ENCODE measurements around the gene KCNQ1.
A peak's percentile ranks its signal among the peaks of the same experiment; 100 is the strongest.

Gene KCNQ1

DNA sequence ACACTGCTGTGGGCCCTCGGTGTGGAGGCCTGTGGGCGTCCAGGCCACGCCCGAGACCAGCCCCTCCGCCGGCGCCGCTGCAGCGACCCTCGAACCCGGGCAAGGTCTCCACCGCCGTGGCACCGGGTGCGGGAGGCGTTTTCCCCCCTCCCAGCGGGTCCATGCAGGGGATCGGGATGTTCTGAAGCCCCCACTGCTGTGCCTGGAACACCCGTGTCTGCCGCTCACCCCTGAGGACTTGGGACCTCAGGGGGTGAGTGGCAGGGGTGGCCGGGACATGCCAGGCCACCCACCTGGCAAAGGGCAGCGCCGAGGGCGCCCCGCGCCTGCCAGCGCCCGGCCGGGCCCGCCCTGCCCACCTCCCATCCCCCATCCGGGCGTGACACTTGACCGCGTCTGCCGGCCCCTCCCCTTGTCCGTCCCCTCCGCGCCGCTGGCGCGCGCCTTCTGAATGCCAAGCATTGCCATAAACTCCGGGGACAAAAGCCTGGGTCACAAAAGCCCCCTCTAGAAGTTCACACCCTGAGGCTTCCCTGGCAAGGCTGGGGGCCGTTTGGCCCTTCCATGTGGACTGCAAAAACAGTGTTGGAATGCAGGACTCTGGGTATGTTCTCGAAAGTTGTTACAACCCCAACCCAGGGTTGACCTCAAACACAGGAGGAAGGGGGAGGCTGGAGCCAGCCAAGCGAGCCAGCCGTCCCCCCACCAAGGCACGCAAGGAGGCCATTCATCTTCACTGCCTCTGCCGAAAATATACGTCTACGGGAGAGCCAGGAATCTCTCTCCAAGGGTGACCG lies 255.8 kb downstream of the KCNQ1 start:
- TF ChIP-seq Cebpa-rat (IDR thresholded peaks at IDR 0.05) = no peak
- Histone ChIP-seq H3K4me2 (peak overlapping the region; percentile 84 to 97 (median 87)), H3K4me3 (peak overlapping the region; percentile 65 to 80 (median 76)), H3K36me3 (0 out of 22 replicates have a peak, but pooled peaks cover 0 to 7% (median 0%) of the 10 kb centered on the region in 11 experiments), H3K9ac (peak overlapping the region; percentile 82 to 90 (median 86)), H3K27me3 (peaks cover 0 to 11% (median 0%) of the 10 kb centered on the region in 11 experiments; a peak in 1 of 22 replicates), H3K4me1 (peaks cover 56 to 82% (median 75%) of the 10 kb centered on the region in 10 experiments), H3K9me3 (replicated peaks in 1 of 11) (peaks cover 13 to 24% (median 20%) of the 10 kb centered on the region in 11 experiments; a peak in 21 of 22 replicates), H3K27ac (peak overlapping the region; percentile 78 to 94 (median 90)), H4K20me1 (peaks cover 9 to 41% (median 38%) of the 10 kb centered on the region in 11 experiments; a peak in 19 of 22 replicates)

DNA sequence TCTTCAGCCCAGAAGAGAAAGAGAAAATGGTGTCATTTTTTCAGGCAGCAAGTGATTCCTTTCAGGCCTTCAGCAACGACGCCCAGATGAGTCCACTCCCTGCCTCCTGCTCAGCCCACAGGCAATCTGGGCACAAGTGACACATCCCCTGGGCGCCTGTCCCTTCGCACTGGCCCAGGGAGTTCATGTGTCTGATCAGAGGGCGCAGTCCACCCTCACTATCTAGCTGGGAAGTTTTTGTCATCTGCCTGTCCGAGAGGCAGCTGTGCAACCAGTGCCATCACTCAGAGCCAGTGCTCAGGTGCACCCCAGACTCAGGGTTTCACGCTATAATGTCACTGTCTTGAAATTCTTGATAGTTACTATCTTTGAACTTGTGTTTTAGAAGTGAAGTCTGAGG lies 256.4 kb downstream of the KCNQ1 start:
- H3K9me3 ChIP-seq (replicated peaks in 1 of 11) = peaks cover 18 to 29% (median 24%) of the 10 kb centered on the region in 11 experiments
- peaks cover 0 to 11% (median 0%) of the 10 kb centered on the region in 11 experiments; a peak in 1 of 22 replicates for H3K27me3 ChIP-seq
- H4K20me1 ChIP-seq = peaks cover 9 to 35% (median 32%) of the 10 kb centered on the region in 11 experiments; a peak in 19 of 22 replicates
- peak overlapping the region in 6 of 10 experiments; percentile 72 to 80 (median 76); a peak in 6 of 20 replicates for H3K4me3 ChIP-seq
- H3K4me2 ChIP-seq = peak overlapping the region; percentile 84 to 97 (median 87)
- no peak for TF ChIP-seq Cebpa-rat (IDR thresholded peaks at IDR 0.05)
- 0 out of 22 replicates have a peak, but pooled peaks cover 0 to 7% (median 0%) of the 10 kb centered on the region in 11 experiments for H3K36me3 ChIP-seq
- peak overlapping the region in 10 of 11 experiments; percentile 78 to 94 (median 90); a peak in 19 of 22 replicates for H3K27ac ChIP-seq
- peaks cover 50 to 78% (median 70%) of the 10 kb centered on the region in 10 experiments for H3K4me1 ChIP-seq
- H3K9ac ChIP-seq = peak overlapping the region in 10 of 11 experiments; percentile 82 to 90 (median 87); a peak in 18 of 22 replicates

DNA sequence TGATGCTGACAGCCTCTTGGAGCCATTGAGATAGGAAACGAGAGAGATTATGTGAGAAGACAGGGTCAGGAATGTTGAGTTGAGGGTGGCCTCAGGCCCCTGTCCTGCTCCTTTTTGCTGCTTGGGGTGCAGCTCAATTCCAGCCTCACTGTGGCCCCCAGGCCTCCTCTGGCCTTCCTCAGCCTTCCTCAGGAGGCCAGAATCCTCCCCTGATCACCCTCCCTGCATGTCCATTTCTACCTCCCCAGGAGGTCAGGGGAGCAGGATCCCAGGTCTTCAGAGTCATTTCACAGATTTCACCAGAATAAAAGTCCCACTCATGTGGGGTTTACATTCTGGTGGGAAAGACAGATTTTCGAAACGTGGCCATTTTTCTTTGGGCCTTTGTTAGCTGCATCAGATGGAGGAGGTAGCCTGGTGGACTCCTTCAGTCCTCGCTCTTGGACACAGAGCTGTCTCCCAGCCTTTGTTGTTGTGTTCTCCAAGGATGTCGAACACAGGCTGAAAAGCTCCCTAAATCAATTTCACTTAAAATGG lies 257.2 kb downstream of the KCNQ1 start:
- H3K9me3 ChIP-seq (replicated peaks in 1 of 11) = peaks cover 20 to 33% (median 25%) of the 10 kb centered on the region in 11 experiments
- H3K4me1 ChIP-seq = peaks cover 43 to 70% (median 64%) of the 10 kb centered on the region in 10 experiments
- peak overlapping the region in 2 of 11 experiments; percentile 88 to 90; a peak in 6 of 22 replicates for H3K27ac ChIP-seq
- H4K20me1 ChIP-seq = peaks cover 9 to 27% (median 26%) of the 10 kb centered on the region in 11 experiments; a peak in 19 of 22 replicates
- TF ChIP-seq Cebpa-rat (IDR thresholded peaks at IDR 0.05) = no peak
- H3K4me3 ChIP-seq = no peak overlapping the region; a peak in 1 of 20 replicates
- H3K27me3 ChIP-seq = peaks cover 0 to 11% (median 0%) of the 10 kb centered on the region in 11 experiments; a peak in 1 of 22 replicates
- peak overlapping the region in 3 of 11 experiments; percentile 4 to 88 (median 82); a peak in 1 of 22 replicates for H3K9ac ChIP-seq
- H3K36me3 ChIP-seq = 0 out of 22 replicates have a peak, but pooled peaks cover 0 to 7% (median 0%) of the 10 kb centered on the region in 11 experiments
- H3K4me2 ChIP-seq = peak overlapping the region in 9 of 11 experiments; percentile 85 to 97 (median 90); a peak in 18 of 22 replicates

DNA sequence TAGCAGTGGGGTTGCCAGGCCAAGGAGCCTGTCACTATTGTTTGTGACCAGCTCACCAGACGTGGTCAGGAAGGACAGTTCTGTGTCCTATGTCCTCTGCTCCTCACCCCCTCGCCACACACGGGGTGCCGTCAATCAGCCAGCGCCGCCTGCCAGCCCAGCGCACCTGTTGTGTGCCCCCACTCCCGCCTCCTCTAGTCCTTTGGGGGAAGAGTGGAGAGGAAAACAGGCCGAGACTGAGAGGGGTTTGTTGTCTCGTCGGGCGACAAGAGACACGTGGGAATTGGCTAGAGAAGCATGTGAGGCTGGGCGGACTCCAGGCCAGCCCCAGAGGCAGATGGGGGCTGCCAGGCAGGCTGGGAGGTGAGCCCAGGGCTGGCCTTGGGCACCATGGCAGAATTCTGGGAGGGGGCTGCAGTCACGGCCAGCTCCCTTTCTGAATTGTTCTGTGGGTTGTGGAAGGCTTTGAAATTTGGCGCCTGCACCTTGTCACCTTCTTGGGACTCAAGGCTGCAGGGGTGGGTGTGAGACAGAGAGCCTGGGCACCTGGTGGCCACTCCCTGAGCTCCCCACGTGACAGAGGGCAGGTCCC lies 258.1 kb downstream of the KCNQ1 start:
- Histone ChIP-seq H3K27ac (peak overlapping the region in 7 of 11 experiments; percentile 38 to 90 (median 56); a peak in 15 of 22 replicates), H3K9ac (peak overlapping the region in 7 of 11 experiments; percentile 8 to 61 (median 56); a peak in 10 of 22 replicates), H3K4me1 (peaks cover 35 to 61% (median 57%) of the 10 kb centered on the region in 10 experiments), H3K36me3 (0 out of 22 replicates have a peak, but pooled peaks cover 0 to 7% (median 0%) of the 10 kb centered on the region in 11 experiments), H4K20me1 (peaks cover 1 to 18% (median 17%) of the 10 kb centered on the region in 11 experiments; a peak in 19 of 22 replicates), H3K4me2 (peak overlapping the region; percentile 77 to 97 (median 87)), H3K9me3 (replicated peaks in 1 of 11) (peaks cover 20 to 33% (median 25%) of the 10 kb centered on the region in 11 experiments), H3K4me3 (peak overlapping the region in 2 of 10 experiments; percentile 12 to 29; a peak in 2 of 20 replicates), H3K27me3 (peaks cover 0 to 11% (median 0%) of the 10 kb centered on the region in 11 experiments; a peak in 1 of 22 replicates)
- no peak for TF ChIP-seq Cebpa-rat (IDR thresholded peaks at IDR 0.05)

DNA sequence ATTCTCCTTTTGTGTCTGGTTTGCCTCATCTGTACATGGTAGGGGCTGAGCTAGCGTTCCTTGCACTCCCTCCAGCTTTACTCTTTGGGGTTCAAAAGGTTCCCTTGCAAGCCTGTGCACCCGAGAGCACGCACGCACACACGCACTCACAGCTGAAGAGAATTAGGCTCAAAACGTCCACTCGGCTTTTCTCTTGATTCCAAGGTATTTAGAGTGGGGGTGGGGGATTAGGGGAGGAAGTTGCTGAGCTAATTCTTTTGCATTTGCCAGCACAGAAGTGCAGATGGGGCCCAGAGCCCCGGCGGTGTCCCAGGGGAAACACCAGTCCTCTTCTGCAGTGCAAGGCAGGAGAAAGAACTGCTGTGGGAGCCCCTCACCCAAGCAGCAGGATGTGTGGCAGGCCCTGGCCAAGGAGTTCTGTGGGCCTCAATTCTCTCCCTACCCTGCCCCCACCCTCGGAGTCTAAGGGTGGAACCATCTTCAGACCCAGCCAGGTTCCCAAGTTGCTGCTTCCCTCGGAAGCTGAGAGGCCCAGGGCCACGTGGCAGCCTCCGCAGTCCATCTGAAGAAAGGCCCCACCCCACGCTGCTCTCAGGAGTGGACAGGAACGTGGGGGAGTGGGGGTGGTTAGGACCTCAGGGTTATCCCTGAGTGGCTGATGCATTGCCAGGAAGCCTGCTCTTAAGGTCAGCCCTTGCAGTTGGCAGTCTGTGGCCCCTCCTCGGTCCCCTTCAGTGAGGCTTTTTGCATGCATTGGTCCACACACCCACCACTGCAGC lies 258.7 kb downstream of the KCNQ1 start:
- no peak for TF ChIP-seq Cebpa-rat (IDR thresholded peaks at IDR 0.05)
- 0 out of 22 replicates have a peak, but pooled peaks cover 0 to 5% (median 0%) of the 10 kb centered on the region in 11 experiments for H3K36me3 ChIP-seq
- peaks cover 0 to 12% (median 10%) of the 10 kb centered on the region in 11 experiments; a peak in 17 of 22 replicates for H4K20me1 ChIP-seq
- peak overlapping the region in 7 of 11 experiments; percentile 38 to 90 (median 56); a peak in 14 of 22 replicates for H3K27ac ChIP-seq
- H3K4me2 ChIP-seq = peak overlapping the region; percentile 77 to 97 (median 87)
- peak overlapping the region in 7 of 11 experiments; percentile 8 to 61 (median 56); a peak in 9 of 22 replicates for H3K9ac ChIP-seq
- H3K27me3 ChIP-seq = peaks cover 0 to 11% (median 0%) of the 10 kb centered on the region in 11 experiments; a peak in 1 of 22 replicates
- peaks cover 30 to 60% (median 51%) of the 10 kb centered on the region in 10 experiments for H3K4me1 ChIP-seq
- peak overlapping the region in 5 of 10 experiments; percentile 2 to 45 (median 15); a peak in 3 of 20 replicates for H3K4me3 ChIP-seq
- H3K9me3 ChIP-seq (replicated peaks in 1 of 11) = peaks cover 19 to 31% (median 24%) of the 10 kb centered on the region in 11 experiments

DNA sequence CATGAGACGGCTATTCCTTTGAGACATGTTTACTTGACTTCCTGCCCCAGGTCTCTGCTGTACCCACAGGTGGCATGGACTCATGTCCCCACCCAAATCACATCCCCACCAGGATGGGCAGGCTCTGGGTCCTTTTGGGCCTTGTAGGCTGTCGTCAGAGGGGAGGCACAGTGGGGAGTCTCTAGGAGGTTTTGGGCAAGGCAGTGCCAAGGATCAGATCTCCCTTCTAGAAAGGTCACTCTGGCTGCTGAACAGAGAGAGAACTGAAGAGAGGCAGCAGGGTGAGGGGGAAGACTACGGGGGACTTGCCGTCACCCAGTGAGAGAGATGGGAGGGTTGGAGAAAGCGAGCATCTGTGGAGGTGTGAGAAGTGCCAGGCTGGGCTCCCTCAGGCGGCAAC lies 259.5 kb downstream of the KCNQ1 start:
- TF ChIP-seq Cebpa-rat (IDR thresholded peaks at IDR 0.05) = no peak
- Histone ChIP-seq H3K9me3 (replicated peaks in 1 of 11) (peaks cover 11 to 23% (median 16%) of the 10 kb centered on the region in 11 experiments), H3K4me2 (peak overlapping the region; percentile 77 to 97 (median 87)), H3K4me1 (peaks cover 28 to 60% (median 52%) of the 10 kb centered on the region in 10 experiments), H3K9ac (peak overlapping the region in 1 of 11 experiments; percentile 57; a peak in 3 of 22 replicates), H4K20me1 (peaks cover 0 to 4% (median 2%) of the 10 kb centered on the region in 11 experiments; a peak in 11 of 22 replicates), H3K36me3 (no peaks in the 10 kb centered on the region), H3K27ac (peak overlapping the region in 4 of 11 experiments; percentile 56 to 90 (median 68); a peak in 7 of 22 replicates), H3K27me3 (peaks cover 0 to 11% (median 0%) of the 10 kb centered on the region in 11 experiments; a peak in 1 of 22 replicates), H3K4me3 (no peak overlapping the region)
